H9 (cell line): ENCODE results near the gene SDR42E1. TPM values are rescaled to one million over a fixed set of nuclear protein-coding genes. Genes with fewer than 3 reads are reported as not detected.

Experiments used
- DNase-seq: peaks from one replicate; pipeline ENCODE4 v3.0.0-alpha.2; 2017
- H2AFZ ChIP-seq: one replicate; pipeline ENCODE4 v1.6.1; 2013; ENCODE audit warnings: mild to moderate bottlenecking, low read length, control low read depth, moderate library complexity
- H2AK5ac ChIP-seq: 2 replicates; pipeline ENCODE4 v1.6.1; 2013; ENCODE audit warnings: low read length, control low read depth, mixed read lengths; ENCODE audit not compliant: insufficient read length
- H2BK120ac ChIP-seq: one replicate; pipeline ENCODE4 v1.6.1; 2013; ENCODE audit warnings: low read depth, mild to moderate bottlenecking, low read length, control low read depth, inconsistent platforms; ENCODE audit not compliant: poor library complexity, severe bottlenecking
- H2BK12ac ChIP-seq: 2 replicates; pipeline ENCODE4 v1.6.1; 2013; ENCODE audit warnings: low read length, control low read depth, mixed read lengths, low read depth; ENCODE audit not compliant: insufficient read length
- H2BK15ac ChIP-seq: 2 replicates; pipeline ENCODE4 v1.6.1; 2013; ENCODE audit warnings: low read depth, low read length, control low read depth
- H2BK20ac ChIP-seq: one replicate; pipeline ENCODE4 v1.6.1; 2013; ENCODE audit warnings: low read depth, mild to moderate bottlenecking, low read length, control low read depth, inconsistent platforms; ENCODE audit not compliant: poor library complexity, severe bottlenecking
- H2BK5ac ChIP-seq: 2 replicates; pipeline ENCODE4 v1.6.1; 2013; ENCODE audit warnings: low read length, control low read depth, mixed read lengths; ENCODE audit not compliant: insufficient read length
- H3K14ac ChIP-seq: 2 replicates; pipeline ENCODE4 v1.6.1; 2013; ENCODE audit warnings: low read length, control low read depth; ENCODE audit not compliant: insufficient read depth
- H3K18ac ChIP-seq: 2 replicates; pipeline ENCODE4 v1.6.1; 2013; ENCODE audit warnings: low read depth, mild to moderate bottlenecking, mixed read lengths, low read length, control low read depth; ENCODE audit not compliant: insufficient read length
- H3K23ac ChIP-seq: 2 replicates; pipeline ENCODE4 v1.6.1; 2013; ENCODE audit warnings: low read length, control low read depth, mixed read lengths, low read depth; ENCODE audit not compliant: insufficient read length
- H3K23me2 ChIP-seq: 2 replicates; pipeline ENCODE4 v1.6.1; 2013; ENCODE audit warnings: low read depth, mild to moderate bottlenecking, mixed read lengths, low read length, control low read depth; ENCODE audit not compliant: insufficient read length, poor library complexity, severe bottlenecking
- H3K27ac ChIP-seq: 2 replicates; pipeline ENCODE4 v1.5.1; 2013; ENCODE audit warnings: low read length, control low read depth, mixed read lengths, low read depth; ENCODE audit not compliant: insufficient read length
- H3K27me3 ChIP-seq: 2 replicates; pipeline ENCODE4 v1.6.1; 2013; ENCODE audit warnings: low read length, control low read depth, inconsistent platforms; ENCODE audit not compliant: insufficient read depth
- H3K4ac ChIP-seq: 2 replicates; pipeline ENCODE4 v1.6.1; 2013; ENCODE audit warnings: low read depth, mild to moderate bottlenecking, control low read depth, inconsistent platforms, low read length, moderate library complexity
- H3K4me1 ChIP-seq: 2 replicates; pipeline ENCODE4 v1.6.1; 2013; ENCODE audit warnings: low read length, control low read depth, inconsistent platforms; ENCODE audit not compliant: insufficient read depth
- H3K4me2 ChIP-seq: 2 replicates; pipeline ENCODE4 v1.6.1; 2013; ENCODE audit warnings: low read length, control low read depth, mixed read lengths; ENCODE audit not compliant: insufficient read length, insufficient read depth
- H3K56ac ChIP-seq: 2 replicates; pipeline ENCODE4 v1.6.1; 2013; ENCODE audit warnings: low read depth, mild to moderate bottlenecking, mixed read lengths, low read length, control low read depth; ENCODE audit not compliant: insufficient read length
- H3K79me1 ChIP-seq: 2 replicates; pipeline ENCODE4 v1.6.1; 2013; ENCODE audit warnings: low read depth, mild to moderate bottlenecking, moderate library complexity, low read length, control low read depth, inconsistent platforms; ENCODE audit not compliant: insufficient read depth, poor library complexity, severe bottlenecking
- H3K79me2 ChIP-seq: 2 replicates; pipeline ENCODE4 v1.6.1; 2013; ENCODE audit warnings: low read length, control low read depth, inconsistent platforms; ENCODE audit not compliant: insufficient read depth
- H3K9ac ChIP-seq: 2 replicates; pipeline ENCODE4 v1.6.1; 2013; ENCODE audit warnings: low read length, control low read depth, mixed read lengths; ENCODE audit not compliant: insufficient read length; ENCODE audit errors: extremely low read depth
- H3K9me3 ChIP-seq: one replicate; pipeline ENCODE4 v1.6.1; 2013; ENCODE audit warnings: low read depth, low read length, inconsistent platforms; ENCODE audit not compliant: control insufficient read depth
- H3T11ph ChIP-seq: one replicate; pipeline ENCODE4 v1.6.1; 2013; ENCODE audit warnings: mild to moderate bottlenecking, low read length, control low read depth, inconsistent platforms
- H4K20me1 ChIP-seq: one replicate; pipeline ENCODE4 v1.6.1; 2013; ENCODE audit not compliant: control insufficient read depth, insufficient read length, insufficient read depth
- H4K5ac ChIP-seq: 2 replicates; pipeline ENCODE4 v1.6.1; 2013; ENCODE audit warnings: low read depth, mild to moderate bottlenecking, mixed read lengths, low read length, control low read depth; ENCODE audit not compliant: insufficient read length
- H4K8ac ChIP-seq: replicated peaks from 2 replicates; pipeline ENCODE4 v1.6.1; 2013; ENCODE audit warnings: low read length, control low read depth, mixed read lengths, low read depth; ENCODE audit not compliant: insufficient read length
- H4K91ac ChIP-seq: 2 replicates; pipeline ENCODE4 v1.6.1; 2013; ENCODE audit warnings: low read depth, mild to moderate bottlenecking, moderate library complexity, mixed read lengths, low read length, control low read depth; ENCODE audit not compliant: insufficient read length
- H3K27ac Mint-ChIP-seq, 3 experiments: 2 replicates in 2 of 3; 3 replicates in 1 of 3; pipeline ENCODE4 v1.8.0; 2020 to 2021; ENCODE audit warnings: mixed read lengths in 3 of 3, mild to moderate bottlenecking in 1 of 3, moderate library complexity in 1 of 3
- H3K27me3 Mint-ChIP-seq: 2 replicates; pipeline ENCODE4 v1.8.0; 2021; ENCODE audit warnings: low read depth, mild to moderate bottlenecking, moderate library complexity, mixed read lengths
- H3K36me3 Mint-ChIP-seq, 3 experiments: 2 replicates in 2 of 3; 3 replicates in 1 of 3; pipeline ENCODE4 v1.8.0; 2020 to 2021; ENCODE audit warnings: low read depth in 3 of 3, mixed read lengths in 3 of 3; ENCODE audit not compliant: insufficient read depth in 1 of 3
- H3K4me1 Mint-ChIP-seq, 2 experiments: 2 replicates each; pipeline ENCODE4 v1.8.0; 2020; ENCODE audit warnings: mixed read lengths in 2 of 2
- H3K4me3 Mint-ChIP-seq, 2 experiments: 2 replicates in 1 of 2; 3 replicates in 1 of 2; pipeline ENCODE4 v1.8.0; 2020 to 2021; ENCODE audit warnings: mild to moderate bottlenecking in 2 of 2, mixed read lengths in 2 of 2, moderate library complexity in 1 of 2
- H3K9me3 Mint-ChIP-seq, 2 experiments: 2 replicates in 1 of 2; 3 replicates in 1 of 2; pipeline ENCODE4 v1.8.0; 2020; ENCODE audit warnings: mild to moderate bottlenecking in 2 of 2, mixed read lengths in 2 of 2, moderate library complexity in 1 of 2
- WGBS: extraction: QIAGEN DNeasy Blood & Tissue Kit; methylation state at CpG from one replicate; pipeline ENCODE4 v1.1.7; 2013; ENCODE audit warnings: missing lambda C conversion rate, low lambda C conversion rate, mixed read lengths; ENCODE audit not compliant: insufficient read length; ENCODE audit errors: extremely low coverage; 5-methylcytosine and 5-hydroxymethylcytosine counted together
- total RNA-seq: library from RNA; stranded (reverse); gene quantifications from 2 replicates; pipeline ENCODE4 v1.2.1, GENCODE V29; 2021
- TF ChIP-seq, protein P1 (sequence below): fragments of 200-600 bp; sonication (generic); conservative IDR thresholded peaks from 3 replicates; pipeline ENCODE4 v1.8.0; 2021; ENCODE audit warnings: antibody characterized with exemption, mild to moderate bottlenecking

SDR42E1 gene
- total RNA-seq, 1 experiment from 2014 or later, result not detected

DNA sequence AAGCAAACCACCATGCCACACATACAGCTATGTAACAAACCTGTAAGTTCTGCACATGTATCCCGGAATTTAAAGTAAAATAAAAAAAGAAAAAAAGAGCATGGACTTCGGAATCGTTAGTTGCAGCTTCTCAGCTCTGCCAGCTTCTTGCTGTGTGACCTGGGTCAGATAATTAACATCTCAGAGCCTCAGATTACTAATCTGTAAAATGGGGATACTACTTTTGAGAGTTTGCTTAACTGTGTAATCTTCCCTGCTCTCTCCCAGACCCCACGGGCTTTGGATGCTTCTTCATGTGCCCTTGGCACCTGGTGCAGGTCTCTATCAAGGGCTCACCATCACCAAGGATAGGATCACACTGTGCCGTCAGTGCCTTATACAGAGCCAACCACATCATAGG lies 40.4 kb upstream of the SDR42E1 start:
- Histone ChIP-seq H3K4me1 (no peaks in the 10 kb centered on the region), H3K23ac (no peak overlapping the region), H3K56ac (no peak overlapping the region), H4K8ac (no peak overlapping the region), H4K20me1 (no peaks in the 10 kb centered on the region), H4K91ac (no peak overlapping the region), H2BK5ac (no peak overlapping the region), H3K18ac (no peak overlapping the region), H3K9me3 (no peaks in the 10 kb centered on the region), H3K9ac (no peak overlapping the region), H3K79me1 (no peaks in the 10 kb centered on the region), H3K14ac (no peak overlapping the region), H2BK20ac (no peak overlapping the region), H3K27me3 (0 out of 2 replicates have a peak, but pooled peaks cover 2% of the 10 kb centered on the region), H3K27ac (no peak overlapping the region), H3T11ph (no peak overlapping the region), H2BK120ac (no peak overlapping the region), H3K4me2 (no peak overlapping the region), H3K23me2 (no peaks in the 10 kb centered on the region), H2BK15ac (no peak overlapping the region), H3K4ac (no peak overlapping the region), H3K79me2 (no peaks in the 10 kb centered on the region), H2AFZ (no peak overlapping the region), H4K5ac (no peak overlapping the region), H2BK12ac (no peak overlapping the region), H2AK5ac (no peak overlapping the region)
- no peak for DNase-seq
- no peaks in the 10 kb centered on the region for H3K36me3 Mint-ChIP-seq
- no peaks in the 10 kb centered on the region for H3K9me3 Mint-ChIP-seq
- TF ChIP-seq, protein P1, sequence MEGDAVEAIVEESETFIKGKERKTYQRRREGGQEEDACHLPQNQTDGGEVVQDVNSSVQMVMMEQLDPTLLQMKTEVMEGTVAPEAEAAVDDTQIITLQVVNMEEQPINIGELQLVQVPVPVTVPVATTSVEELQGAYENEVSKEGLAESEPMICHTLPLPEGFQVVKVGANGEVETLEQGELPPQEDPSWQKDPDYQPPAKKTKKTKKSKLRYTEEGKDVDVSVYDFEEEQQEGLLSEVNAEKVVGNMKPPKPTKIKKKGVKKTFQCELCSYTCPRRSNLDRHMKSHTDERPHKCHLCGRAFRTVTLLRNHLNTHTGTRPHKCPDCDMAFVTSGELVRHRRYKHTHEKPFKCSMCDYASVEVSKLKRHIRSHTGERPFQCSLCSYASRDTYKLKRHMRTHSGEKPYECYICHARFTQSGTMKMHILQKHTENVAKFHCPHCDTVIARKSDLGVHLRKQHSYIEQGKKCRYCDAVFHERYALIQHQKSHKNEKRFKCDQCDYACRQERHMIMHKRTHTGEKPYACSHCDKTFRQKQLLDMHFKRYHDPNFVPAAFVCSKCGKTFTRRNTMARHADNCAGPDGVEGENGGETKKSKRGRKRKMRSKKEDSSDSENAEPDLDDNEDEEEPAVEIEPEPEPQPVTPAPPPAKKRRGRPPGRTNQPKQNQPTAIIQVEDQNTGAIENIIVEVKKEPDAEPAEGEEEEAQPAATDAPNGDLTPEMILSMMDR, result no peak
- no peak overlapping the region for H3K27ac Mint-ChIP-seq
- H3K4me1 Mint-ChIP-seq, result no peaks in the 10 kb centered on the region
- WGBS, result no CpG with 5 or more reads among the region's 5 CpGs
- peaks cover 5% of the 10 kb centered on the region; the same call in 1 of the 2 replicates for H3K27me3 Mint-ChIP-seq
- H3K4me3 Mint-ChIP-seq, result no peak overlapping the region
